Measurements from ENCODE around the gene ITIH6.
"Not testable (repeated sequence)": the region's sequence is repeated elsewhere in the genome, so short reads cannot be mapped to it uniquely, and the experiment has no call there.

ITIH6 gene

GRCh38 chrX:54776987-54777672 lies 20.9 kb downstream of the ITIH6 start:
- DNase-seq (ENCODE audit: low read depth): no peak
- no peak for TF ChIP-seq CTCF (conservative IDR thresholded peaks at IDR 0.05; ENCODE audit: low read depth, low read length)
- no peak overlapping the region for H3K4me3 ChIP-seq (ENCODE audit: low read length)

- no peak overlapping the region for H3K4me3 ChIP-seq (ENCODE audit: low read length)
- TF ChIP-seq CTCF (conservative IDR thresholded peaks at IDR 0.05; ENCODE audit: low read depth, low read length): no peak
- DNase-seq (ENCODE audit: low read depth): no peak
Observed at GRCh38 chrX:54776061-54776460, 22.0 kb downstream of the ITIH6 start.

- not testable (repeated sequence) for DNase-seq (ENCODE audit: low read depth); H3K4me3 ChIP-seq (ENCODE audit: low read length)
Observed at GRCh38 chrX:54774391-54775094, 23.5 kb downstream of the ITIH6 start.

- no peak for DNase-seq (ENCODE audit: low read depth)
- TF ChIP-seq CTCF (conservative IDR thresholded peaks at IDR 0.05; ENCODE audit: low read depth, low read length): no peak
- H3K4me3 ChIP-seq (ENCODE audit: low read length): no peak overlapping the region
Observed at GRCh38 chrX:54758114-54759055, 39.7 kb downstream of the ITIH6 start.

- no peak overlapping the region for H3K4me3 ChIP-seq (ENCODE audit: low read length)
- no peak for DNase-seq (ENCODE audit: low read depth)
- no peak for TF ChIP-seq CTCF (conservative IDR thresholded peaks at IDR 0.05; ENCODE audit: low read depth, low read length)
Observed at GRCh38 chrX:54754854-54755253, 43.2 kb downstream of the ITIH6 start.

DNA sequence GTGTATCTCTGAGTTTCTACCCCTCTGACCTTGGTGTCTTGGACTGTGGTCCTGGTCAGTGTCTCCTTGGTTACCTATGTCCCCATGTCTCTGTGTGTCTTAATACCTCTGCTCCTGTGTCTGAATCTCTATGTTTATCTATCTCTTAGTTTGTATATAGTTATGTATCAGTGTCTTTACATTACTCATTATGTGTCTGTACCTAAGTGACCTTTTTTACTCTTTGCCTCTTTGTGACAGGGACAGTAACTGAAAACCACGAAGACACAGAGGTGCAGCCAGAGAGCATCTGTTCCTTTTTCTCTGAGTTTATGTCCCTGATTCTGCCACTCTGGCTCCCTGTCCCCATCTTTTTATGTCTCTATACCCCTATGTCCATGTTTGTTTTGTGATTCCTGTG lies 49.4 kb downstream of the ITIH6 start:
- no peak for TF ChIP-seq CTCF (conservative IDR thresholded peaks at IDR 0.05; ENCODE audit: low read depth, low read length)
- no peak overlapping the region for H3K4me3 ChIP-seq (ENCODE audit: low read length)
- no peak for DNase-seq (ENCODE audit: low read depth)

DNA sequence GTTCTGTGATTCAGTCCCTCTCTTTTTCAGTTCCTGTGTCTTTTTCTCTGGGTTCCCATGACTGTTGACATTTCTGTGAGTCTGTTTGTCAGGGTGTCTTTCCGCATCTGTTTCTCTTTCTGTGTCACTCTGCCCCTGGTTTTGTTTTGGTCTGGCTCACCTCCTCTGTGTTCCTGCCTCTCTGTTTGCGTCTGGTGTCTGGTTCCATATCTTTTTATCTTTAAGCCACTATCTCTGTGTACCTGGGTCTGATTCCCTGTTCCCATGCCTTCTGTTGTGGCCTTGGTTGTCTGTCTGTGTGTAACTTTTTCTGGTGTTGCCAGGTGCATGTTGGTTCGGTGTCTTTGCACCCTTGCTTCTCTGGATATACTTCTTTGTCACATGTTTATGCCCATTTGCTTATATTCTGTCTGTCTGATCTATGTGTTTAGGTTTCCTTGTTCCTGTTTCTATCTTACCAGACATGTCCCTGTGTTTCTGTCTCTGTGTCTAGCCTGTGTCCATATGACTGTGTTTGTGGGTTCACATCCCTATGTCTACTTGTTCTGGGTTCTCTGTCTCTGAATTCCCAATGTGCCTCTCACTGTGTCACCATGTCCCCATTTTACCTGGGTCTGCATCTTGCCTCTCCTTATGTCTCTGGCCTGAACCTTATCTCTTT lies 50.2 kb downstream of the ITIH6 start:
- TF ChIP-seq CTCF (conservative IDR thresholded peaks at IDR 0.05; ENCODE audit: low read depth, low read length): no peak
- no peak for DNase-seq (ENCODE audit: low read depth)
- H3K4me3 ChIP-seq (ENCODE audit: low read length): no peak overlapping the region

Data from retinal pigment epithelial cell (primary cell).